Stomach (tissue), 4 donors: Measurements from ENCODE around the gene VASH2.

Experiments used
- POLR2A ChIP-seq, 4 donors: fragments of 450-650 bp; IDR thresholded peaks; one replicate each; pipeline ENCODE4 v1.6.1; 2016; ENCODE audit warnings: antibody characterized with exemption in 4 of 4, control low read depth in 2 of 4, mild to moderate bottlenecking in 1 of 4, moderate library complexity in 1 of 4
- TF ChIP-seq, protein P1 (sequence below), 7 experiments: fragments of 450-650 bp in 4 of 7; fragments of 200-600 bp in 3 of 7; sonication (generic) in 3 of 7; IDR thresholded peaks; one replicate each; pipeline ENCODE4 v1.5.1; 2016 to 2019; ENCODE audit warnings: antibody characterized with exemption in 7 of 7, control low read depth in 2 of 7, mild to moderate bottlenecking in 1 of 7

- no peak for TF ChIP-seq POLR2A (IDR thresholded peaks at IDR 0.05)
- TF ChIP-seq, protein P1, sequence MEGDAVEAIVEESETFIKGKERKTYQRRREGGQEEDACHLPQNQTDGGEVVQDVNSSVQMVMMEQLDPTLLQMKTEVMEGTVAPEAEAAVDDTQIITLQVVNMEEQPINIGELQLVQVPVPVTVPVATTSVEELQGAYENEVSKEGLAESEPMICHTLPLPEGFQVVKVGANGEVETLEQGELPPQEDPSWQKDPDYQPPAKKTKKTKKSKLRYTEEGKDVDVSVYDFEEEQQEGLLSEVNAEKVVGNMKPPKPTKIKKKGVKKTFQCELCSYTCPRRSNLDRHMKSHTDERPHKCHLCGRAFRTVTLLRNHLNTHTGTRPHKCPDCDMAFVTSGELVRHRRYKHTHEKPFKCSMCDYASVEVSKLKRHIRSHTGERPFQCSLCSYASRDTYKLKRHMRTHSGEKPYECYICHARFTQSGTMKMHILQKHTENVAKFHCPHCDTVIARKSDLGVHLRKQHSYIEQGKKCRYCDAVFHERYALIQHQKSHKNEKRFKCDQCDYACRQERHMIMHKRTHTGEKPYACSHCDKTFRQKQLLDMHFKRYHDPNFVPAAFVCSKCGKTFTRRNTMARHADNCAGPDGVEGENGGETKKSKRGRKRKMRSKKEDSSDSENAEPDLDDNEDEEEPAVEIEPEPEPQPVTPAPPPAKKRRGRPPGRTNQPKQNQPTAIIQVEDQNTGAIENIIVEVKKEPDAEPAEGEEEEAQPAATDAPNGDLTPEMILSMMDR (IDR thresholded peaks at IDR 0.05), result no peak
Measured at GRCh38 chr1:212944229-212944901, 6.0 kb upstream of the VASH2 start.
